H1 (cell line): ENCODE measurements around the gene CUTC. TPM values are rescaled to one million over a fixed set of nuclear protein-coding genes. Genes with fewer than 3 reads are reported as not detected.

ENCODE experiments used
- CTCF ChIA-PET: fragments of 300-600 bp; sonication (Branson Sonifier 250); formaldehyde crosslinking; loops from one replicate; lab custom pipeline; 2021; ENCODE audit not compliant: partially characterized antibody; lab: Charles Lee
- POLR2A ChIA-PET: fragments of 300-600 bp; sonication (Branson Sonifier 250); formaldehyde crosslinking; loops from one replicate; lab custom pipeline; 2021; ENCODE audit warnings: inconsistent platforms; ENCODE audit not compliant: partially characterized antibody; lab: Charles Lee
- DNase-seq, 2 experiments: peaks; one replicate each; pipeline versions ENCODE4 v3.0.0 to v3.0.0-alpha.2; 2010 to 2022; ENCODE audit warnings: low spot score in 2 of 2, low read depth in 1 of 2, mixed read lengths in 1 of 2
- FAIRE-seq: peaks from 2 replicates; lab custom pipeline; 2011; peaks lifted over from hg19 to GRCh38; lab: Jason Lieb, UNC
- H2AFZ ChIP-seq: 2 replicates; pipeline ENCODE4 v1.8.1; 2012; ENCODE audit warnings: low read length, inconsistent platforms
- H2AK5ac ChIP-seq: 2 replicates; pipeline ENCODE4 v1.6.1; 2013; ENCODE audit warnings: low read depth, low read length
- H2BK120ac ChIP-seq: replicated peaks from 2 replicates; pipeline ENCODE3; 2013; ENCODE audit warnings: low read depth, low read length, inconsistent platforms
- H2BK12ac ChIP-seq: 2 replicates; pipeline ENCODE4 v1.6.1; 2013; ENCODE audit warnings: low read depth, low read length
- H2BK15ac ChIP-seq: 2 replicates; pipeline ENCODE4 v1.6.1; 2013; ENCODE audit warnings: low read length
- H2BK20ac ChIP-seq: 2 replicates; pipeline ENCODE4 v1.6.1; 2013; ENCODE audit warnings: low read length
- H2BK5ac ChIP-seq: 2 replicates; pipeline ENCODE4 v1.6.1; 2013; ENCODE audit warnings: low read depth, low read length
- H3K14ac ChIP-seq: 2 replicates; pipeline ENCODE4 v1.6.1; 2013; ENCODE audit warnings: inconsistent platforms; ENCODE audit not compliant: insufficient read length
- H3K18ac ChIP-seq: 2 replicates; pipeline ENCODE4 v1.6.1; 2013; ENCODE audit warnings: low read length; ENCODE audit errors: extremely low read depth
- H3K23ac ChIP-seq: 2 replicates; pipeline ENCODE4 v1.6.1; 2013; ENCODE audit warnings: inconsistent platforms; ENCODE audit not compliant: insufficient read length
- H3K23me2 ChIP-seq: 2 replicates; pipeline ENCODE4 v1.6.1; 2013; ENCODE audit warnings: low read depth, low read length
- H3K27ac ChIP-seq: 2 replicates; pipeline ENCODE4 v1.6.1; 2011; ENCODE audit warnings: low read depth, low read length, inconsistent platforms
- H3K27me3 ChIP-seq, 4 experiments: replicated peaks in 1 of 4; 1 replicate in 1 of 4; 2 replicates in 3 of 4; pipeline versions ENCODE4 v1.6.1 to v1.8.1; 2011 to 2013; ENCODE audit warnings: low read length in 3 of 4, mild to moderate bottlenecking in 3 of 4, inconsistent platforms in 2 of 4, mixed read lengths in 2 of 4, moderate library complexity in 1 of 4; ENCODE audit not compliant: control insufficient read depth in 3 of 4, insufficient read depth in 3 of 4; ENCODE audit errors: extremely low read depth in 1 of 4
- H3K36me3 ChIP-seq, 4 experiments: 2 replicates each; pipeline versions ENCODE4 v1.6.1 to v1.8.1; 2011 to 2013; ENCODE audit warnings: mild to moderate bottlenecking in 4 of 4, low read length in 3 of 4, moderate library complexity in 2 of 4, control low read depth in 1 of 4, inconsistent platforms in 1 of 4; ENCODE audit not compliant: insufficient read depth in 4 of 4, control insufficient read depth in 2 of 4
- H3K4ac ChIP-seq: replicated peaks from 2 replicates; pipeline ENCODE3; 2013; ENCODE audit warnings: low read length, low read depth, mixed read lengths, inconsistent platforms; ENCODE audit not compliant: insufficient read length
- H3K4me1 ChIP-seq, 4 experiments: replicated peaks in 1 of 4; 1 replicate in 1 of 4; 2 replicates in 3 of 4; pipeline versions ENCODE4 v1.6.1 to v1.8.1; 2011 to 2013; ENCODE audit warnings: low read length in 3 of 4, inconsistent platforms in 2 of 4, mixed read lengths in 1 of 4; ENCODE audit not compliant: insufficient read depth in 4 of 4, control insufficient read depth in 3 of 4
- H3K4me2 ChIP-seq, 2 experiments: 2 replicates each; pipeline versions ENCODE4 v1.6.1 to v1.8.1; 2011 to 2013; ENCODE audit warnings: low read depth in 2 of 2, low read length in 2 of 2, control low read depth in 1 of 2, inconsistent platforms in 1 of 2, mild to moderate bottlenecking in 1 of 2; ENCODE audit not compliant: insufficient read depth in 1 of 2
- H3K4me3 ChIP-seq, 4 experiments: fragments of 200-600, 300-600 bp in 1 of 4; sonication (generic), shearing (Covaris generic), sonication (Bioruptor Twin) in 1 of 4; 2 replicates each; pipeline versions ENCODE4 v1.5.1 to v1.8.1; 2011 to 2016; ENCODE audit warnings: low read length in 4 of 4, low read depth in 3 of 4, control low read depth in 2 of 4, inconsistent platforms in 2 of 4, mild to moderate bottlenecking in 2 of 4, mixed read lengths in 1 of 4, moderate library complexity in 1 of 4; ENCODE audit not compliant: insufficient read depth in 2 of 4; ENCODE audit errors: extremely low read depth in 1 of 4
- H3K56ac ChIP-seq: replicated peaks from 2 replicates; pipeline ENCODE3; 2013; ENCODE audit warnings: low read depth, mild to moderate bottlenecking, mixed read lengths, low read length, inconsistent platforms; ENCODE audit not compliant: insufficient read length
- H3K79me1 ChIP-seq: 2 replicates; pipeline ENCODE4 v1.6.1; 2013; ENCODE audit warnings: low read depth, low read length, control low read depth
- H3K79me2 ChIP-seq, 2 experiments: 2 replicates each; pipeline versions ENCODE4 v1.6.1 to v1.8.1; 2012 to 2013; ENCODE audit warnings: low read length in 2 of 2, mild to moderate bottlenecking in 2 of 2, inconsistent platforms in 1 of 2; ENCODE audit not compliant: insufficient read depth in 2 of 2, control insufficient read depth in 1 of 2
- H3K9ac ChIP-seq, 4 experiments: replicated peaks in 1 of 4; 1 replicate in 1 of 4; 2 replicates in 3 of 4; pipeline versions ENCODE4 v1.6.1 to v1.8.1; 2011 to 2013; ENCODE audit warnings: low read depth in 3 of 4, low read length in 3 of 4, control low read depth in 2 of 4, mild to moderate bottlenecking in 2 of 4, moderate library complexity in 2 of 4, inconsistent platforms in 1 of 4; ENCODE audit errors: extremely low read depth in 1 of 4
- H3K9me3 ChIP-seq, 2 experiments: 2 replicates each; pipeline versions ENCODE4 v1.6.1 to v1.8.1; 2012 to 2013; ENCODE audit warnings: mild to moderate bottlenecking in 2 of 2, moderate library complexity in 2 of 2, control low read depth in 1 of 2, inconsistent platforms in 1 of 2, low read depth in 1 of 2, low read length in 1 of 2, mixed read lengths in 1 of 2; ENCODE audit not compliant: insufficient read depth in 2 of 2
- H4K20me1 ChIP-seq, 2 experiments: replicated peaks in 1 of 2; 2 replicates each; pipeline versions ENCODE3 to v1.8.1; 2011 to 2013; ENCODE audit warnings: inconsistent platforms in 2 of 2, low read length in 2 of 2, mild to moderate bottlenecking in 1 of 2; ENCODE audit not compliant: insufficient read depth in 2 of 2, control insufficient read depth in 1 of 2
- H4K5ac ChIP-seq: 2 replicates; pipeline ENCODE4 v1.6.1; 2013; ENCODE audit warnings: low read length, low read depth, mixed read lengths, inconsistent platforms; ENCODE audit not compliant: insufficient read length
- H4K8ac ChIP-seq: 2 replicates; pipeline ENCODE4 v1.8.0; 2013; ENCODE audit warnings: mild to moderate bottlenecking, moderate library complexity, low read length, inconsistent platforms; ENCODE audit not compliant: insufficient read depth; ENCODE audit errors: extremely low read depth
- H4K91ac ChIP-seq: replicated peaks from 2 replicates; pipeline ENCODE3; 2013; ENCODE audit warnings: low read length, mixed read lengths, inconsistent platforms; ENCODE audit not compliant: insufficient read length
- CHD1 ChIP-seq: IDR thresholded peaks from 2 replicates; pipeline ENCODE4 v1.6.1; 2012; ENCODE audit warnings: low read depth, low read length, improper control_type of control experiment
- CREB1 ChIP-seq: IDR thresholded peaks from 2 replicates; pipeline ENCODE4 v1.6.1; 2012; ENCODE audit warnings: inconsistent platforms
- EZH2 ChIP-seq: fragments of 200-600 bp; sonication (generic); IDR thresholded peaks from 2 replicates; pipeline ENCODE4 v1.7.1; 2012; ENCODE audit warnings: low read depth, mild to moderate bottlenecking, moderate library complexity, low read length, inconsistent platforms; ENCODE audit not compliant: severe bottlenecking
- FOSL1 ChIP-seq: IDR thresholded peaks from 2 replicates; pipeline ENCODE4 v1.6.1; 2011; ENCODE audit warnings: mild to moderate bottlenecking, low read depth, low read length, moderate library complexity; ENCODE audit not compliant: insufficient read depth
- HDAC2 ChIP-seq, 2 experiments: fragments of 300-600 bp in 1 of 2; sonication (generic) in 1 of 2; IDR thresholded peaks; 2 replicates each; pipeline ENCODE4 v1.6.1; 2011 to 2012; ENCODE audit warnings: low read depth in 2 of 2, low read length in 2 of 2, mild to moderate bottlenecking in 2 of 2, moderate library complexity in 2 of 2, borderline replicate concordance in 1 of 2, inconsistent platforms in 1 of 2
- NRF1 ChIP-seq: IDR thresholded peaks from 2 replicates; pipeline ENCODE4 v1.6.1; 2011; ENCODE audit warnings: mild to moderate bottlenecking, low read depth, low read length, improper control_type of control experiment
- POLR2A ChIP-seq, 2 experiments: IDR thresholded peaks; 1 replicate in 1 of 2; 2 replicates in 1 of 2; pipeline ENCODE4 v1.6.1; 2011; ENCODE audit warnings: low read depth in 2 of 2, low read length in 2 of 2, mild to moderate bottlenecking in 2 of 2; ENCODE audit errors: control extremely low read depth in 1 of 2
- SAP30 ChIP-seq: fragments of 300-600 bp; sonication (generic); IDR thresholded peaks from 2 replicates; pipeline ENCODE4 v1.7.1; 2012; ENCODE audit warnings: low read length, moderate library complexity, mild to moderate bottlenecking, inconsistent platforms; ENCODE audit not compliant: insufficient read depth, insufficient replicate concordance
- SIN3A ChIP-seq, 2 experiments: IDR thresholded peaks in 1 of 2; conservative IDR thresholded peaks in 1 of 2; 2 replicates each; pipeline ENCODE4 v1.6.1; 2011 to 2012; ENCODE audit warnings: low read length in 2 of 2, improper control_type of control experiment in 1 of 2, low read depth in 1 of 2, mild to moderate bottlenecking in 1 of 2
- SUZ12 ChIP-seq: fragments of 200-600 bp; sonication (generic); IDR thresholded peaks from 2 replicates; pipeline ENCODE4 v1.6.1; 2012; ENCODE audit warnings: mild to moderate bottlenecking, inconsistent platforms, low read length, moderate library complexity, mixed read lengths
- TCF12 ChIP-seq: IDR thresholded peaks from 2 replicates; pipeline ENCODE4 v1.6.1; 2011; ENCODE audit warnings: low read depth, mild to moderate bottlenecking, low read length
- YY1 ChIP-seq: IDR thresholded peaks from 2 replicates; pipeline ENCODE4 v1.6.1; 2011; ENCODE audit warnings: low read depth, mild to moderate bottlenecking, low read length
- polyA plus RNA-seq, 7 experiments: library from polyadenylated mRNA; depleted of rRNA in 3 of 7; stranded (reverse) in 5 of 7; unstranded in 2 of 7; fragments of >200 nt in 5 of 7; fragments of 200-250 nt in 2 of 7; gene quantifications; 1 replicate in 5 of 7; 2 replicates in 1 of 7; 4 replicates in 1 of 7; pipeline versions ENCODE4 v1.2.1 to v1.2.3, GENCODE V29; 2011 to 2013; ENCODE audit warnings: missing spikeins in 2 of 7, mixed read lengths in 2 of 7
- total RNA-seq: library from RNA; stranded (reverse); fragmentation: NEBNext Ultra II Directional; extraction: Animal tissue kit (Norgen Biotek cat#: 25700); gene quantifications from 2 replicates; pipeline ENCODE4 v1.2.1, GENCODE V29; 2021
- TF ChIP-seq, protein P1 (sequence below): IDR thresholded peaks from 2 replicates; pipeline ENCODE4 v1.6.1; 2011; ENCODE audit warnings: low read length, improper control_type of control experiment
- TF ChIP-seq, protein P2 (sequence below): IDR thresholded peaks from 2 replicates; pipeline ENCODE4 v1.6.1; 2012; ENCODE audit warnings: inconsistent platforms

Gene CUTC
- total and polyA plus RNA-seq, 2 of the 8 experiments (the other 6 are each of a cell fraction or from before 2014, with no cell fraction given) = 25.3 to 25.6 TPM

DNA sequence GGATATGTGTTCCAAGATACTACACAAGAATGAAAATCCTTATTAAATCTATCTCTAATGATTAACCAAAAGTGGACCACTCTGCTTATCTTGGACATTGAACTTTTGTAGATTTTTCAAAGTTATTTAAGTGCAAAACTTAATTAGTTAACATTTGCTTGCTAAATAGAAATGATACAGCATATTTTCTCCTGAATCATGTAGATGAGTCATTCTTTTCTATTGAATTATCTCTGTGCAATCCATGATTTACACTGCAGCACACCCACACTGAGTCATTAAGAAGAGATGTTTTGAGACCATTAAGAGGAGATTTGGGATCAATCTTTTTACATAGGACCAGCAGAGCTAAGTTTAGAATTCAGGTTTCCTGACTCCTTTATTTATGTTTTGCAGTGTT is 43.8 kb downstream of the CUTC start:
- Histone ChIP-seq H2BK5ac (no peak overlapping the region), H3K56ac (no peak overlapping the region), H2BK120ac (no peak overlapping the region), H3K4me2 (no peak overlapping the region), H3K27ac (no peak overlapping the region), H4K91ac (no peak overlapping the region), H3K23me2 (no peaks in the 10 kb centered on the region), H4K5ac (no peak overlapping the region), H3K4me3 (no peak overlapping the region), H3K4ac (no peak overlapping the region), H4K20me1 (no peaks in the 10 kb centered on the region), H2AK5ac (no peak overlapping the region), H3K79me2 (no peaks in the 10 kb centered on the region), H2BK12ac (no peak overlapping the region), H3K14ac (no peak overlapping the region), H3K23ac (no peak overlapping the region), H3K9ac (no peak overlapping the region), H3K27me3 (no peaks in the 10 kb centered on the region), H3K9me3 (no peaks in the 10 kb centered on the region), H4K8ac (no peak overlapping the region), H3K18ac (no peak overlapping the region), H3K36me3 (no peaks in the 10 kb centered on the region), H3K4me1 (peaks cover 0 to 7% (median 1%) of the 10 kb centered on the region in 4 experiments; a peak in 1 of 7 replicates), H2BK15ac (no peak overlapping the region), H2AFZ (no peak overlapping the region), H2BK20ac (no peak overlapping the region), H3K79me1 (no peaks in the 10 kb centered on the region)
- DNase-seq (no peak), FAIRE-seq (no peak)
- POLR2A ChIA-PET = no interaction called here
- CTCF ChIA-PET = no interaction called here
- no peak for TF ChIP-seq YY1
- TF ChIP-seq, protein P1, sequence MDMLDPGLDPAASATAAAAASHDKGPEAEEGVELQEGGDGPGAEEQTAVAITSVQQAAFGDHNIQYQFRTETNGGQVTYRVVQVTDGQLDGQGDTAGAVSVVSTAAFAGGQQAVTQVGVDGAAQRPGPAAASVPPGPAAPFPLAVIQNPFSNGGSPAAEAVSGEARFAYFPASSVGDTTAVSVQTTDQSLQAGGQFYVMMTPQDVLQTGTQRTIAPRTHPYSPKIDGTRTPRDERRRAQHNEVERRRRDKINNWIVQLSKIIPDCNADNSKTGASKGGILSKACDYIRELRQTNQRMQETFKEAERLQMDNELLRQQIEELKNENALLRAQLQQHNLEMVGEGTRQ = no peak
- no peak for TF ChIP-seq CREB1
- TF ChIP-seq HDAC2 (IDR thresholded peaks at IDR 0.05; ENCODE audit: borderline replicate concordance in 1 of 2, low read depth in 2 of 2, low read length in 2 of 2) = no peak
- no peak for TF ChIP-seq FOSL1
- no peak for TF ChIP-seq SUZ12
- no peak for TF ChIP-seq TCF12
- TF ChIP-seq SIN3A (conservative IDR thresholded peaks at IDR 0.05 in 1 of 2, IDR thresholded peaks at IDR 0.05 in 1 of 2; ENCODE audit: low read depth in 1 of 2, low read length in 2 of 2) = no peak
- no peak for TF ChIP-seq POLR2A (IDR thresholded peaks at IDR 0.05; ENCODE audit: control extremely low read depth in 1 of 2, low read depth in 2 of 2, low read length in 2 of 2)
- TF ChIP-seq CHD1 = no peak
- TF ChIP-seq NRF1 = no peak
- TF ChIP-seq, protein P2, sequence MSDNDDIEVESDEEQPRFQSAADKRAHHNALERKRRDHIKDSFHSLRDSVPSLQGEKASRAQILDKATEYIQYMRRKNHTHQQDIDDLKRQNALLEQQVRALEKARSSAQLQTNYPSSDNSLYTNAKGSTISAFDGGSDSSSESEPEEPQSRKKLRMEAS = no peak
- no peak for TF ChIP-seq EZH2
- TF ChIP-seq SAP30 = no peak
